ENCODE data around the gene SPOCK1.

Gene SPOCK1

GRCh38 chr5:137194300-137194699 lies 304.8 kb downstream of the SPOCK1 start:
- no peak for DNase-seq (ENCODE audit: low read depth)

- no peak for DNase-seq (ENCODE audit: low read depth)
Observed at GRCh38 chr5:137192293-137192743, 306.8 kb downstream of the SPOCK1 start.

DNA sequence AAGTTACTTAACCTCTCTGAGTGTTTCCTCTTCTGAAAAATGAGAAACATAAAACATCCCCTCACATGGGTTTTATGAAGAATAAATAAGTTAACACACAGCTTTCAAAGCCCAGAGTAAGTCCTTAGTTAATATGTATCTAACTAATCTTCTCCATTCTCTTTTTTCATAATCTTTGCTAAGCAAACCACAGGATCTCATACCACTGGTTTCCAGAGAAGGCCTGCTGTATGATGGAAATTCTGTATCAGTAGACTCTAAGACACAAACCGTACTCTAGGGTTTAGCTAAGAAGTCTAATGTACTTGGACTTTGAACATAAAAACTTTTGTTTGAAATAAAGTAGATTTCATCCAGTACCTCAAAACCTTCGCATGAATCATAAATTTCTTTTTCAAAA lies 307.9 kb downstream of the SPOCK1 start:
- DNase-seq (ENCODE audit: low read depth): no peak

DNA sequence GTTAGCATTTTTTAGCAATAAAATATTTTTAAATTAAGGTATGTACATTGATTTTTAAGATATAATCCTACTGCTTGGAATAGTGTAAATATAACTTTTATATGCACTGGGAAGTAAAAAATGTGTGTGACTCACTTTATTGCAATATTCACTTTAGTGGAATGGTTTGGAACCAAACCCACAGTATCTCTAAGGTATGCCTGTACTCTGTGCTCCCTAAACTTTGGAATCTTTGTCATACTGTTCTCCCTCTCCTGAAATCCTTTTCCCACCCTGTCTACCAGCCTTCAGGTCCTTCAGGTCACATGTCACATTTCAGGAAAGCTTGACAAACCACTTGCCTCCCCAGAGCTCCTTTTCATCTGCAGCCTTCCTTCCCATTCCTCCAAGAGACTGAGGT lies 308.7 kb downstream of the SPOCK1 start:
- DNase-seq (ENCODE audit: low read depth): no peak

DNA sequence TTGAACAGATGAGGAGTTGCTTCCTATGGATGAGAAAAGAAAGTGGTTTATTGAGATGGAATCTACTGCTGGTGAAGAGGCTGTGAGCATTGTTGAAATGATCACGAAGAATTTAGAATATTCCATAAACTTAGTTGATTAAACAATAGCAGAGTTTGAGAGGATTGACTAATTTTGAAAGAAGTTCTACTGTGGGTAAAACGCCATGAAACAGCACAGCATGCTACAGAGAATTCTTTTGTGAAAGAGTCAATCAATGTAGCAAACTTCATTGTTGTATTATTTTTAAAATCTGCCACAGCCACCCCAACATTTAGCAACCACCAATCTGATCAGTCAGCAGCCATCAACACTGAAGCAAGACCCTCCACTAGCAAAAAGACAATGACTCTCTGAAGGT lies 309.1 kb downstream of the SPOCK1 start:
- no peak for DNase-seq (ENCODE audit: low read depth)

DNA sequence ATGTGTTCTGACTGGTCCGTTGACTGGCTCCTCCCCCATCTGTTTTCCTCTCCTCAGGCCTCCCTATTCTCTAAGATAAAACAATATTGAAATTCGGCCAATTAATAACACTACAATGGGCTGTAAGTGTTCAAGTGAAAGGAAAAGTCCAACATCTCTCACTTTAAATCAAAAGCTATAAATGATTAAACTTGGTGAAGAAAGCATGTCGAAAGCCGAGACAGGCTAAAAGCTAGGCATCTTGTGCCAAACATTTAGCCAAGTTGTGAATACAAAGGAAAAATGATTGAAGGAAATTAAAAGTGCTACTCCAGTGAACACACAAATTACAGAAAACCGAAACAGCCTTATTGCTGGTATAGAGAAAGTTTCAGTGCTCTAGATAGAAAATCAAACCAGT lies 310.6 kb downstream of the SPOCK1 start:
- DNase-seq (ENCODE audit: low read depth): no peak

DNA sequence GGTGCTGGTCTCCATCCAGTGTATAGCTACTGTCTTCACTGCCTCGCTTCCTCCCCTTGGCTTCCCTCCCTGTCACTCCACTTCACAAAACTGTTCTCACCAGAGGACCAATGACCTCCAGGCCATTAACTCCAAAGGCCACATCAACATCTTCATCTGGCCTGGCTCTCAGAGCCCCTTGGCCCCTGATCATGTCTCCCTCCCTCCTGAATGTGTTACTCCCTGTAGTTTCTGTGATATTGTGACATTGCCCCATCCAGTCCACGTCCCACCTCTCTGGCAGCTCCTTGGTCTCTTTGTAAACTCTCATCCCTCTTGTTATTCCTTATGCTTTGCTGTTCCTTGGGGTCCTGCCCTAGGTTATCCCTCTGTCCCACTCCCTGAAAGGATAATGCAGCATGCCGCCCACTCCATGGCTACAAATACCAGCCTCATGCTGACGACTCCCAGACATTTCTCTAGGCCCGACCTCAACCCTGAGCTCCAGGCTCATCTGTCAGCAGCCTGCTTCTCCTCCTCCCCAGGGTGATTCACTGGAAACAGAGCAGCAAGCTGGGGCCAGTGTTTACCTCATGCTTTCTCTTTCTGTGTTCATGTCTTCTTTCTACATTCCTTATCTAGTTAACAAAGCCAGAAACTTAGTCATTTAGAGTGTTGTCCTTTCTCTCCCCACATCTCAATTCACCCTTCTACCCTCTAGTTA lies 312.2 kb downstream of the SPOCK1 start:
- DNase-seq (ENCODE audit: low read depth): no peak

DNA sequence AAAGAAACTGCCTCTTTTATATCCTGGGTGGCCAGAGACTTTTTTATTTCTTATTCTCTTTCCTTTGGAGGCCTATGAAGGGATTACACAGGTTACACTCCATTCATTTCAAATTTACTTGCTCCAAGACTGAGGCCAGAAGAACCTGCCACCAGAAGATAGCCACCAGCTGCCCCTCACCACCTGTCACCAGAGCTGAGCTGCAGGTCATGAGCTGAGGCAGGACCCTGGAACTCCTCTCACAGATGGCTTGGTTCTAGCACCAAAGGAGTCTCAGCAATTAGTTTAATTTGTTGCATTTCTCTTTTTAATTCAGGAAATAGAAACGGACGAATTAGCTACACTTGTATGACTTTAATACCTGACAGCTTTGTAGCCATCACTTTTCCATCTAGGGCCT lies 313.9 kb downstream of the SPOCK1 start:
- no peak for DNase-seq (ENCODE audit: low read depth)

- DNase-seq (ENCODE audit: low read depth): no peak
Observed at GRCh38 chr5:137184734-137185133, 314.4 kb downstream of the SPOCK1 start.

DNA sequence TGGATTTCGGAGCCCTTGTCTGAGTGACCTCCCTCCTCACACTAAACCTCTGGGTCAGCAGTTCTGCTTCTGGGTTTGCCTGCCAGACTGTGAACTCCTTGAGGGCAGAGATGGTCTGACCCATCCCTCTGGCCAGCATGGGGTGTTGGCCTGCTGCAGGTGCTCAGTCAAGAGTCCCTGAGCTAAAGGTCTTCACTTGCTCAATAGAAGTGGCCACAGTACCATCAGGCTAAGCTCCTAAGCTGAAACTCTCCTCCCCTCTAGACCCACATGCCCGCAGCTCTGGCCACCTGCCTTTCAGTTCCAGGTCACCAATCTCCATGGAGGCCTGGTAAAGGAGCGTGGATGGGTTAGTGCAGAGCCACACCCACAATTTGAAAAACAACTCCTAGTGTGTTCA lies 316.6 kb downstream of the SPOCK1 start:
- DNase-seq (ENCODE audit: low read depth): no peak

DNA sequence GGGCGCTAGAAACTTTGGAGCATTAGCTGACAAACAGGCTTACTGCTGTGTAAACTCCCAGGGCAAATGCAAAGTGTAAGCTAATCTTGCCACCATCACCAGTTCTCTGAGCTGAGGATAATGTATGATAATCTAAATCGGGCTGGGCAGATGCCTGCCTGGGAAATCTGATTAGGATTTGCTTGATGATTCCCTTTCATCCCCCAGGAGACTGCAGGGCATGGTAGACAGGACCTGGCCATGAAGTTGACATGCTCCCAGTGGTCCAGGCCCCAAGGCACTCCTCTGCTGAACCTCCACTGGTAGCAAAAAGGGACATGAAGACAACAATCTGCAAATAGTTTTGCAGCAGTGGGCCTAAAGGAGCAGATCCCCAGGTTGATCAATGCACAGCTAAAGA lies 317.5 kb downstream of the SPOCK1 start:
- no peak for DNase-seq (ENCODE audit: low read depth)

- no peak for DNase-seq (ENCODE audit: low read depth)
Observed at GRCh38 chr5:137179203-137179602, 319.9 kb downstream of the SPOCK1 start.

GRCh38 chr5:137176609-137177008 lies 322.5 kb downstream of the SPOCK1 start:
- no peak for DNase-seq (ENCODE audit: low read depth)

DNA sequence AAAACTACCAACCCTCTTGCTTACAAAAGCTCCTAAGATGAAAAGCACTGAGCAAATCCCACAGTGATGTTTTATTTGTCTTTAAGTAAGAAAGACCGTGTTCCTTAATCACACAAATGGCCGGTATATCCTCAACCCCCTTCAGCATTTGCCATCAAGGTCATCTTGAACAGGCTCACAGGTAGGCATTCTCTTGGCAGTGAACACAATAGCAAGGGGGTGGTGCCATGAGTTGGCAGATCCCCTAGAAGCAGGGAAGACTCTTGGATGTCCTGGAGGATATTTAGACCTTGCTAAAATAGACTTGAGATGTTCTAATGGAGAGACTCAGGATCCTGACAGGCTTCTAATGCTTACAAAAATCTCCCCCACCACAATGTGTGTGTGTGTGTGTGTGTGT lies 323.0 kb downstream of the SPOCK1 start:
- DNase-seq (ENCODE audit: low read depth): no peak

GRCh38 chr5:137174196-137174595 lies 324.9 kb downstream of the SPOCK1 start:
- DNase-seq (ENCODE audit: low read depth): no peak

GRCh38 chr5:137172258-137172657 lies 326.9 kb downstream of the SPOCK1 start:
- no peak for DNase-seq (ENCODE audit: low read depth)

- no peak for DNase-seq (ENCODE audit: low read depth)
Observed at GRCh38 chr5:137167187-137167586, 331.9 kb downstream of the SPOCK1 start.

DNA sequence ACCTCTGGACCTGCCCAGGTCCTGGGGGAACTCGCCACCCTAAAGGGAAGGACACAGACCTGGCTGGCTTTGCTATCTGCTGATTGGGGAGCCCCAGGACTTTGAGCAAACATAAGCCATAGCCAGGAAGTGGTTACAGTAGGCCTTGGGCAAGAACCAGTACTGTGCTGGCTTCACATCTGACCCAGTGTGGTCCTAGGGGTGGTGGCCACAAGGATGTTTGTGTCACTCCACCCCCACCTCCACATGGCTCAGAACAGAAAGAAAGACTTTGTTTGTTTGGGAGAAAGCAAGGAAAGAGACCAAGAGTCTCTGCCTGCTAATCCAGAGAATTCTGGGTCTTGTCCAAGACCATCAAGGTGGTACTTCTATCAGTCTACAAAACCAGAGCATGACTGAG lies 334.2 kb downstream of the SPOCK1 start:
- no peak for DNase-seq (ENCODE audit: low read depth)

GRCh38 chr5:137164536-137164935 lies 334.6 kb downstream of the SPOCK1 start:
- DNase-seq (ENCODE audit: low read depth): no peak

- no peak for DNase-seq (ENCODE audit: low read depth)
Observed at GRCh38 chr5:137158691-137159090, 340.4 kb downstream of the SPOCK1 start.

DNA sequence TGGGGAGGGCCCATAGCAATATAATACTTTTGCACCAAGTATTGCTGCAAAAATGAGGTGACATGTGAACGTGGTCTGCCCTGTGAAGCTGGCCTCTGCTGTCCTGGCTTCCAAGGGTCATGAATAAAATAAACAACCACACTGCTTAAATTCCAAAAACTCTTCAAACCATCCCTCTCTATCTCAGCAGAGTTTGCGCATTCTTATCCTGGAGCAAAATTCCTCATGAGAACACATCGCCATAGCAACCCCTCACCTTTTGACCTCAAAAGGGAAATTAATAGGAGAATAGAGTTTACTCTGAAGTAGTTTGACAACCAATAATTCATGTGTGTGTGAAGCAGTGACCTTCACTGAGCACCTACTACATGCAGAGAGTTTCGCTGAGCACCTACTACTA lies 342.9 kb downstream of the SPOCK1 start:
- DNase-seq (ENCODE audit: low read depth): no peak

DNA sequence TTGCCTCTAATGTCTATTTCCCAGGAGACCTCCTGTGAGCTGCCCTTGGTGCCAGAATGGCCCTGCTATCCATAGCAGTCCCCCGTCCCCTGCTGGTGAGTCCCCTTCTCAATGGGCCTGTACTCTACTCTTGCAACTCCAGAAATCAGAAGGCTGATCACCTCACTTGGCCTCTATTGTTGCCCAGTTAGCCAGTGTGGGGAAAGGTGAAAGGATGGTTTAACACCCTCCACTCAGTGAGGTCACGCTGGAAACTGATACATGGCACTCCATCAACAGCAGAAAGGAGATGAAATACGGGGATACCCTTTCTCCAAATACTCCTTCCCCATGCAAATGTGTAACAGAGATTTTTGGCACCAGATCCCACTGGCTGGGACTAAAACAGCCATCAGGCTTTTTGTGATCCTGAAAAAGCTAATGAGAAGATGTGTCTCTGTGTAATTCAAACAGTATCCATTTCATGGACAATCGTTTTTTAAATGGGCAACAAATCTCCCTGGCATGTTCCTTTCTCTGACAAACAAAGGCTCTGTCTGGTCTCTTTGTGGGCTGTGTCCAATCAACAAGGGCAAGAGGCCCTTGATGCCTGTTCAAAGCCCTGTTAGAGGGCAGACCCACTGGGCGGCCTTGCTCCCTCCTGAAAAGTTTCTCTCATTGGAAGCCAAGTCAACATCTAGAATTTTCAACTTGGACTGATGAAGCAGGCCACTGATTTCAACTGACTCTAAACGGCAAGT lies 343.7 kb downstream of the SPOCK1 start:
- no peak for DNase-seq (ENCODE audit: low read depth)

DNA sequence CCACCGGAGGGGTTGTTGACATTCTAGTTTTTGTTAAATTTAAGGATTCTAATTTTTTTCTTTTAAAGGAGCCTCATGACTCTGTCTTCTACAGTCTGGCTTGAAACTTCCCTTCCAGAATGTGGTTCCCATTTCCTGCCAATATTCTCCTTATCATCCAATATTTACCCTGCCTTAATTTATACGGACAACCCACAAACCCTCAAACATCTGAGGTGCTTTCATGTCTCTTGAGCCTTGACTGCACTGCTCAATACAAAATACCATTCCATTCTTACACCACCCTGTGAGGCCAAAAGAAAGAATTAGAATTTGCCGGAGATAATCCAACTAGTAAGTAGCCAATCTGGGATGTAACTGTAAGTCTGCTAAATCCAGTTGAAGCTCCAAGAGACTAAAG lies 346.5 kb downstream of the SPOCK1 start:
- no peak for DNase-seq (ENCODE audit: low read depth)

DNA sequence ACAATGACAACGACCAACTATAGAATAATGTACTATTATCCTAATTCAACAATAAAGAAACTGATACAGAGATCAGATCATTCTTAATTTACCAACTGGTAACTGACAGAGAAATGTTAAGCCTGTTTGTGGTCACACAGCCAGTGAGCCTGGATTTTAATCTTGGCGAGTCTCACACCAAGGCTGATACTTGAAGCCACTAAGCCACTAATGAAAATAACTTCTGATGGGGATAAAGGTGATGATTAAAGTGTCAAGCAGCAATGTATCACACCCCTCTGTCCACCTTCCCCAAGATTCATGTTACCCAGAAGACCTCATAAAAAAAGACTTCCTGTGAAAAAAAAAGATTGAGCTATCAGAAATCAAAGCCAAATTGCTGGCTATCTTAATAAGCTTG lies 350.5 kb downstream of the SPOCK1 start:
- DNase-seq (ENCODE audit: low read depth): no peak

All from activated T-cell treated with anti-CD3 and anti-CD28 coated beads for 24 hours (primary cell).